Measurements from ENCODE around the gene HSPA1L. TPM values are rescaled to one million over a fixed set of nuclear protein-coding genes. Genes with fewer than 3 reads are reported as not detected.
A peak's percentile ranks its signal among the peaks of the same experiment; 100 is the strongest.

HSPA1L gene
- total RNA-seq, 1 experiment from 2014 or later, result 0.12 TPM

DNA sequence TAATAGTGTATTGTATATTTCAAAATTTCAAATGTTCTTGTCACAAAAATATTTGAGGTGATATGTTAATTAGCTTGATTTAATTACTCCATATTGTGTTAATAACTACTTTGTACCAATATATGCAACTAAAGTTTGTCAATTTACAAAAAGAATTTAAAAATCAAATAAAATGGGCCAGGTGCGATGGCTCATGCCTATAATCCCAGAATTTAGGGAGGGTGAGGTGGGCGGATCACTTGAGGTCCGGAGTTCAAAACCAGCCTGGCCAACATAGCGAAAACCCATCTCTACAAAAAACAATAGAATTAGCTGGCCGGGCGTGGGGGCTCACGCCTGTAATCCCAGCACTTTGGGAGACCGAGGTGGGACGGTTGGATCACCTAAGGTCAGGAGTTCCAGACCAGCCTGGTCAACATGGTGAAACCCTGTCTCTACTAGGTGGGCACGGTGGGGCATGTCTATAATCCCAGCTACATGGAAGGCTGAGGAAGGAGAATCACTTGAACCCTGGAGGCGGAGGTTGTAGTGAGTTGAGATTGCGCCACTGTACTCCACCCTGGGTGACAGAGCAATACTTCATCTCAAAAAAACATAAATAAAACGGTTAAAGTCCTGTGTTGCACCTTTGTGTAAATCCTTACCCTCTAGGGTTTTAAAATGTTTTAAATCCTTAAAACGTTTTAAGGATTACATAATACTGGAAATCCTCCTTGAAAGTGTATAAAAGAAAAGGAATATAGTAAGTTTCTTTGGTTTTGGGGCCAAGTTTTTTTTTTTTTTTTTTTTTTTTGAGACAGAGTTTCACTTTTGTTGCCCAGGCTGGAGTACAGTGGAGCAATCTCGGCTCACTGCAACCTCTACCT lies 16.5 kb upstream of the HSPA1L start:
- intact Hi-C loops (cut with micrococcal nuclease), result loop anchor here (5.0 to 10.0 kb wide), 2 partner anchors 94 to 287 kb away; partner anchors contain the start of genes ATP6V1G2, CLIC1, DDX39B and NFKBIL1
- ATAC-seq (no peak), DNase-seq (ENCODE audit: low read depth, low spot score) (no peak)

DNA sequence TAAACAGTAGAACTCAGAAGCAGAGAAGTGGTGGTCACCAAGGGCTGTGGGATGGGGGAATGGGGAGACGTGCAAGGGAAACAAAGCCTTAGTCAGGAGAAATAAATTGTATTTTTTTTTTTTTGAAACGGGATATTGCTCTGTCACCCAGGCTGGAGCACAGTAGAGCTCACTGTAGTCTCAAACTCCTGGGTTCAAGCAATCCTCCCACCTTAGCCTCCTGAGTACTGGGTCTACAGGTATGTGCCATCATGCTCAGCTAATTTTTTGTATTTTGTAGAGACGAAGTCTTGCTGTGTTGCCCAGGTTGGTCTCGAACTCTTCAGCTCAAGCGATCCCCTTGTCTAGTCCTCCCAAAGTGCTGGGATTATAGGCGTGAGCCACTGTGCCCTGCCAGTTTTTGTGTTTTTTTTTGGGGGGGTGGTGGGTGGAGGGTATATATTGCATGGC lies 15.8 kb upstream of the HSPA1L start:
- Histone ChIP-seq H3K4me2 (ENCODE audit: low read length) (peak overlapping the region; percentile 77; the same call in 1 of the 2 replicates), H3K36me3 (ENCODE audit: control insufficient read depth in 1 of 2, insufficient read depth in 2 of 2, low read length in 2 of 2) (peaks cover 0 to 5% of the 10 kb centered on the region in 2 experiments; a peak in 1 of 4 replicates), H3K9ac (ENCODE audit: low read length) (no peak overlapping the region), H3K27ac (ENCODE audit: low read depth, low read length) (peak overlapping the region; percentile 46), H3K79me2 (ENCODE audit: insufficient read depth, low read length) (peaks cover 43% of the 10 kb centered on the region), H3K9me3 (ENCODE audit: control insufficient read depth in 1 of 2, insufficient read depth in 1 of 2, low read depth in 1 of 2, low read length in 2 of 2) (no peaks in the 10 kb centered on the region), H3K4me1 (ENCODE audit: control insufficient read depth in 1 of 2, insufficient read depth in 2 of 2, low read length in 2 of 2) (peaks cover 22 to 52% of the 10 kb centered on the region in 2 experiments), H4K20me1 (ENCODE audit: insufficient read depth) (peaks cover 4% of the 10 kb centered on the region; the same call in 1 of the 2 replicates), H3K27me3 (ENCODE audit: insufficient read depth, low read length) (no peaks in the 10 kb centered on the region), H2AFZ (ENCODE audit: low read depth, low read length, poor library complexity, severe bottlenecking) (no peak overlapping the region), H3K9me2 (ENCODE audit: insufficient read depth) (no peaks in the 10 kb centered on the region), H3K4me3 (replicated peaks in 1 of 2; ENCODE audit: low read depth in 1 of 2, low read length in 2 of 2) (no peak overlapping the region; a peak in 1 of 4 replicates)
- BruUV-seq (replicated peaks), result no TSS peak
- RAD21 ChIA-PET (ENCODE audit: low non-redundant PET in 1 of 2, low total read pairs in 2 of 2, uncharacterized antibody in 2 of 2, unreplicated experiment in 2 of 2), result interaction anchor here in 1 of 2 experiments (0.8 kb wide), 1 partner anchor 24 kb away, joined by 3 read pairs; the partner anchor contains the start of gene LSM2
- intact Hi-C loops (cut with micrococcal nuclease), result loop anchor here (5.0 to 10.0 kb wide), 2 partner anchors 94 to 286 kb away; partner anchors contain the start of genes ATP6V1G2, CLIC1, DDX39B and NFKBIL1
- POLR2A ChIA-PET, result interaction anchor here (0.9 to 2.4 kb wide), 7 partner anchors 24 to 284 kb away, joined by 3 to 9 read pairs (median 6); partner anchors contain the start of genes ATP6V1G2, LSM2, NEU1 and NFKBIL1
- CTCF ChIA-PET, result interaction anchor here (0.8 to 2.6 kb wide), 6 partner anchors 24 to 67 kb away, joined by 3 to 12 read pairs (median 4); partner anchors contain the start of gene LSM2
- ATAC-seq (no peak), DNase-seq (ENCODE audit: low read depth, low spot score) (no peak)
- TF ChIP-seq ELF1 (IDR thresholded peaks at IDR 0.05; ENCODE audit: borderline replicate concordance, low read depth) (no peak), JUND (IDR thresholded peaks at IDR 0.05) (no peak), EZH2 (IDR thresholded peaks at IDR 0.05) (no peak), CEBPB (IDR thresholded peaks at IDR 0.05; ENCODE audit: low read depth) (no peak), SIN3A (IDR thresholded peaks at IDR 0.05; ENCODE audit: low read depth) (no peak), FOSL1 (IDR thresholded peaks at IDR 0.05; ENCODE audit: low read depth) (no peak)
- TF ChIP-seq, protein P1, sequence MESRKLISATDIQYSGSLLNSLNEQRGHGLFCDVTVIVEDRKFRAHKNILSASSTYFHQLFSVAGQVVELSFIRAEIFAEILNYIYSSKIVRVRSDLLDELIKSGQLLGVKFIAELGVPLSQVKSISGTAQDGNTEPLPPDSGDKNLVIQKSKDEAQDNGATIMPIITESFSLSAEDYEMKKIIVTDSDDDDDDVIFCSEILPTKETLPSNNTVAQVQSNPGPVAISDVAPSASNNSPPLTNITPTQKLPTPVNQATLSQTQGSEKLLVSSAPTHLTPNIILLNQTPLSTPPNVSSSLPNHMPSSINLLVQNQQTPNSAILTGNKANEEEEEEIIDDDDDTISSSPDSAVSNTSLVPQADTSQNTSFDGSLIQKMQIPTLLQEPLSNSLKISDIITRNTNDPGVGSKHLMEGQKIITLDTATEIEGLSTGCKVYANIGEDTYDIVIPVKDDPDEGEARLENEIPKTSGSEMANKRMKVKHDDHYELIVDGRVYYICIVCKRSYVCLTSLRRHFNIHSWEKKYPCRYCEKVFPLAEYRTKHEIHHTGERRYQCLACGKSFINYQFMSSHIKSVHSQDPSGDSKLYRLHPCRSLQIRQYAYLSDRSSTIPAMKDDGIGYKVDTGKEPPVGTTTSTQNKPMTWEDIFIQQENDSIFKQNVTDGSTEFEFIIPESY (IDR thresholded peaks at IDR 0.05; ENCODE audit: extremely low read depth, insufficient replicate concordance, low read length), result no peak
- TF ChIP-seq, protein P2, sequence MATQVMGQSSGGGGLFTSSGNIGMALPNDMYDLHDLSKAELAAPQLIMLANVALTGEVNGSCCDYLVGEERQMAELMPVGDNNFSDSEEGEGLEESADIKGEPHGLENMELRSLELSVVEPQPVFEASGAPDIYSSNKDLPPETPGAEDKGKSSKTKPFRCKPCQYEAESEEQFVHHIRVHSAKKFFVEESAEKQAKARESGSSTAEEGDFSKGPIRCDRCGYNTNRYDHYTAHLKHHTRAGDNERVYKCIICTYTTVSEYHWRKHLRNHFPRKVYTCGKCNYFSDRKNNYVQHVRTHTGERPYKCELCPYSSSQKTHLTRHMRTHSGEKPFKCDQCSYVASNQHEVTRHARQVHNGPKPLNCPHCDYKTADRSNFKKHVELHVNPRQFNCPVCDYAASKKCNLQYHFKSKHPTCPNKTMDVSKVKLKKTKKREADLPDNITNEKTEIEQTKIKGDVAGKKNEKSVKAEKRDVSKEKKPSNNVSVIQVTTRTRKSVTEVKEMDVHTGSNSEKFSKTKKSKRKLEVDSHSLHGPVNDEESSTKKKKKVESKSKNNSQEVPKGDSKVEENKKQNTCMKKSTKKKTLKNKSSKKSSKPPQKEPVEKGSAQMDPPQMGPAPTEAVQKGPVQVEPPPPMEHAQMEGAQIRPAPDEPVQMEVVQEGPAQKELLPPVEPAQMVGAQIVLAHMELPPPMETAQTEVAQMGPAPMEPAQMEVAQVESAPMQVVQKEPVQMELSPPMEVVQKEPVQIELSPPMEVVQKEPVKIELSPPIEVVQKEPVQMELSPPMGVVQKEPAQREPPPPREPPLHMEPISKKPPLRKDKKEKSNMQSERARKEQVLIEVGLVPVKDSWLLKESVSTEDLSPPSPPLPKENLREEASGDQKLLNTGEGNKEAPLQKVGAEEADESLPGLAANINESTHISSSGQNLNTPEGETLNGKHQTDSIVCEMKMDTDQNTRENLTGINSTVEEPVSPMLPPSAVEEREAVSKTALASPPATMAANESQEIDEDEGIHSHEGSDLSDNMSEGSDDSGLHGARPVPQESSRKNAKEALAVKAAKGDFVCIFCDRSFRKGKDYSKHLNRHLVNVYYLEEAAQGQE (IDR thresholded peaks at IDR 0.05; ENCODE audit: low read depth), result no peak

More for the DNA sequence above, 16.5 kb upstream of the HSPA1L start:
- H2AFZ ChIP-seq (ENCODE audit: low read depth, low read length, poor library complexity, severe bottlenecking), result no peak overlapping the region
- CTCF ChIA-PET, result interaction anchor here (1.2 to 2.6 kb wide), 3 partner anchors 59 to 67 kb away, joined by 3 to 12 read pairs (median 3); no protein-coding TSS in a partner anchor
- 0 out of 2 replicates have a peak overlapping the region, but pooled peaks have one; percentile 7 for H3K9ac ChIP-seq (ENCODE audit: low read length)
- peaks cover 49% of the 10 kb centered on the region for H3K79me2 ChIP-seq (ENCODE audit: insufficient read depth, low read length)
- RAD21 ChIA-PET (ENCODE audit: low non-redundant PET in 1 of 2, low total read pairs in 2 of 2, uncharacterized antibody in 2 of 2, unreplicated experiment in 2 of 2), result interaction anchor here in 1 of 2 experiments (0.8 kb wide), 1 partner anchor 25 kb away, joined by 3 read pairs; the partner anchor contains the start of gene LSM2
- H3K9me3 ChIP-seq (ENCODE audit: control insufficient read depth in 1 of 2, insufficient read depth in 1 of 2, low read depth in 1 of 2, low read length in 2 of 2), result no peaks in the 10 kb centered on the region
- TF ChIP-seq RAD21 (IDR thresholded peaks at IDR 0.05; ENCODE audit: low read depth) (no peak), POLR2AphosphoS5 (IDR thresholded peaks at IDR 0.05; ENCODE audit: low read depth, low read length) (0 out of 2 replicates have a peak, but pooled peaks have one; percentile 32), SRF (IDR thresholded peaks at IDR 0.05; ENCODE audit: low read depth) (no peak), FOSL1 (IDR thresholded peaks at IDR 0.05; ENCODE audit: low read depth) (no peak)
- H3K36me3 ChIP-seq (ENCODE audit: control insufficient read depth in 1 of 2, insufficient read depth in 2 of 2, low read length in 2 of 2), result peaks cover 0 to 12% of the 10 kb centered on the region in 2 experiments; a peak in 3 of 4 replicates
- H3K4me1 ChIP-seq (ENCODE audit: control insufficient read depth in 1 of 2, insufficient read depth in 2 of 2, low read length in 2 of 2), result peaks cover 16 to 52% of the 10 kb centered on the region in 2 experiments
- H3K27me3 ChIP-seq (ENCODE audit: insufficient read depth, low read length), result no peaks in the 10 kb centered on the region
- peak overlapping the region; percentile 77; the same call in 1 of the 2 replicates for H3K4me2 ChIP-seq (ENCODE audit: low read length)
- peak overlapping the region; percentile 46 for H3K27ac ChIP-seq (ENCODE audit: low read depth, low read length)
- H3K4me3 ChIP-seq (replicated peaks in 1 of 2; ENCODE audit: low read depth in 1 of 2, low read length in 2 of 2), result no peak overlapping the region
- no peaks in the 10 kb centered on the region for H3K9me2 ChIP-seq (ENCODE audit: insufficient read depth)
- POLR2A ChIA-PET, result interaction anchor here (0.9 to 2.4 kb wide), 3 partner anchors 25 to 285 kb away, joined by 4 to 9 read pairs (median 8); partner anchors contain the start of genes ATP6V1G2, LSM2, NFKBIL1 and VARS1
- BruUV-seq (replicated peaks), result no TSS peak
- H4K20me1 ChIP-seq (ENCODE audit: insufficient read depth), result peaks cover 5% of the 10 kb centered on the region; the same call in 1 of the 2 replicates
